Epidermal melanocyte (primary cell): ENCODE results near the gene C1QA.

ENCODE experiments used
- DNase-seq: peaks from one replicate; pipeline ENCODE4 v3.0.0; 2011; ENCODE audit warnings: low spot score; ENCODE audit not compliant: insufficient read length

C1QA gene, protein sequence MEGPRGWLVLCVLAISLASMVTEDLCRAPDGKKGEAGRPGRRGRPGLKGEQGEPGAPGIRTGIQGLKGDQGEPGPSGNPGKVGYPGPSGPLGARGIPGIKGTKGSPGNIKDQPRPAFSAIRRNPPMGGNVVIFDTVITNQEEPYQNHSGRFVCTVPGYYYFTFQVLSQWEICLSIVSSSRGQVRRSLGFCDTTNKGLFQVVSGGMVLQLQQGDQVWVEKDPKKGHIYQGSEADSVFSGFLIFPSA

DNA sequence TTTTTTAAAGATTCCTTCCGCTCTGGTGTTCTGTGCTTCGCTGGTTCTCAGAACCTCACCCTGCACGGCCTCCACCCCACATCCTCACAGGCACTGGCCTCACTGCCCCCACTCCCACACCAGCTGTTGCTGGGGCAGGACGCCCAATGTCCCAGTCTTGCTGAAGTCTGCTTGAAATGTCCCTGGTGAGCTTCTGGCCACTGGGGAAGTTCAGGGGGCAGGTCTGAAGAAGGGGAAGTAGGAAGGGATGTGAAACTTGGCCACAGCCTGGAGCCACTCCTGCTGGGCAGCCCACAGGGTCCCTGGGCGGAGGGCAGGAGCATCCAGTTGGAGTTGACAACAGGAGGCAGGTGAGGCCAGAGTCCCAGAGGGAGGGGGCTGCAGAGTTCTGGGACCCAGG is at the start of gene C1QA:
Gene C1QA (plus strand): TSS at position 276 of the 400 bp plus-strand sequence. CDS start 989 bp downstream, outside the sequence.
- no peak for DNase-seq

DNA sequence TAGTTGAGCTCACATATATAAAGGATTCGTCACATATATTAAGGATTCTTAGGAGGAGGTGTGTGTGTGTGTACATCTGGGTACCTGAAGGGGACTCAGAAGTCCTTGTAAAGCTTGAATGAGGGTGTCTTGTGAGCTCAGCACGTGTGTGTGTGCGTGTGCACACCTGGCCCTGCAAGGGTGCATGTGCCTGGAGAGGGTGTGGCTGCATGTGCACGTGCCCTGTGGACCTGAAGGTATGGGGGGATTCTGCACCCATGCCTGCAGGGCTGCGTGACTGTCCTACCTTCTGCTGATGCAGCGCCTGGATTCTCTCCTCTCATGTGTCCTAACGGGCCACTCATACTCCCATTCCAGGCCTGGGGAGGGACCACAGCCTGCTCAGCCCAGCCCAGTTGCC is 49.2 kb upstream of the C1QA start:
- DNase-seq = no peak

DNA sequence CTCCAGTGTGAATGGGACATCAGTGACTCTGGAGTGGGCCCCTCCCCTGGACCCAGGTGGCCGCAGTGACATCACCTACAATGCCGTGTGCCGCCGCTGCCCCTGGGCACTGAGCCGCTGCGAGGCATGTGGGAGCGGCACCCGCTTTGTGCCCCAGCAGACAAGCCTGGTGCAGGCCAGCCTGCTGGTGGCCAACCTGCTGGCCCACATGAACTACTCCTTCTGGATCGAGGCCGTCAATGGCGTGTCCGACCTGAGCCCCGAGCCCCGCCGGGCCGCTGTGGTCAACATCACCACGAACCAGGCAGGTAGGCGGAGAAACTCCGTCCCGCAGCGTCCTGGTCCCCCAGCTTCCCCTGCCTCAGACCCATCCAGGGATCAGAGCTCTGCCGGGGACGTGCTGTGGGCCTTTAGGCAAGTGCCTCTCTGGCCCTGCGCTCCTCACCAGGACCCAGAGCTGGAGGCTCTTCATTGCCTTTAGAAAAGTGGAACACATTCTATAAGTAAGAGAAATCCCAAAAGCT is 47.5 kb upstream of the C1QA start:
- no peak for DNase-seq

DNA sequence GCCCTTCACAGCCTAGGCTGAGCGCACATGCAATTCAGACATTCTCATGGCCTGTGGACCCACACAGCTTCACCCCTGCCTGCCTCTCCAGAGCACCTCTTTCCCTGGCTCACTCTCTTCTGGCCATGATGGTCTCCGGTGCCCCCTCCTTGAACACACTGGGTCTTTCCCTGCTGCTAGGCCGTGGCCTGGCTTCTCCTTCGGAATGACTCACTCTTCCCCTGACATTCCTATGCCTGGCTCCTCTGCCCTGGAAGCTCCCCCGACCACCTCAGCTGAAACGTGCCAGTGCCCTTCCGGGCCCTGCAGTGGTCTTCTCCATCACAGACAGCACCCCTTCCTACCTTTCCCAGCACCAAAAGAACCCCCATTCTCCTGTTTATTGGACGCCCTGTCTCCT is 44.9 kb upstream of the C1QA start:
- DNase-seq = no peak

DNA sequence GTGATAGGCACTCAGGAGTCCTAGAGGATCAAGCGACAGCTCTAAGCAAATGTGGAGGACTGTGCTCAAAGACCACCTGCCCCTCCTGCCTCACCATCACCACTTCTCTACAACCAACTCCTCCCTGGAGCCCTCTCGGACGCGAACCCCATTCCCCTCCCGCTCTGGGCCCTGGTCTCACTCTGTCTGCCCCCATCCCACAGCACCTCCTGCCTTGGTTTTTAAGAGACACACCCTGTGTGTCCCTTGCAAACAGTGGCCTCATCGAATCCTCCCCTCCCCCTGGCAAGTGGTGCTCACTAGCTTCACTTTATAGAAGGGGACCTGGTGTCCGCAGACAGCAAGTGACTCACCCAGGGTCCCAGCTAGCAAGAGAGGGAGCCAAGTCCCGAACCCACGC is 44.4 kb upstream of the C1QA start:
- no peak for DNase-seq

DNA sequence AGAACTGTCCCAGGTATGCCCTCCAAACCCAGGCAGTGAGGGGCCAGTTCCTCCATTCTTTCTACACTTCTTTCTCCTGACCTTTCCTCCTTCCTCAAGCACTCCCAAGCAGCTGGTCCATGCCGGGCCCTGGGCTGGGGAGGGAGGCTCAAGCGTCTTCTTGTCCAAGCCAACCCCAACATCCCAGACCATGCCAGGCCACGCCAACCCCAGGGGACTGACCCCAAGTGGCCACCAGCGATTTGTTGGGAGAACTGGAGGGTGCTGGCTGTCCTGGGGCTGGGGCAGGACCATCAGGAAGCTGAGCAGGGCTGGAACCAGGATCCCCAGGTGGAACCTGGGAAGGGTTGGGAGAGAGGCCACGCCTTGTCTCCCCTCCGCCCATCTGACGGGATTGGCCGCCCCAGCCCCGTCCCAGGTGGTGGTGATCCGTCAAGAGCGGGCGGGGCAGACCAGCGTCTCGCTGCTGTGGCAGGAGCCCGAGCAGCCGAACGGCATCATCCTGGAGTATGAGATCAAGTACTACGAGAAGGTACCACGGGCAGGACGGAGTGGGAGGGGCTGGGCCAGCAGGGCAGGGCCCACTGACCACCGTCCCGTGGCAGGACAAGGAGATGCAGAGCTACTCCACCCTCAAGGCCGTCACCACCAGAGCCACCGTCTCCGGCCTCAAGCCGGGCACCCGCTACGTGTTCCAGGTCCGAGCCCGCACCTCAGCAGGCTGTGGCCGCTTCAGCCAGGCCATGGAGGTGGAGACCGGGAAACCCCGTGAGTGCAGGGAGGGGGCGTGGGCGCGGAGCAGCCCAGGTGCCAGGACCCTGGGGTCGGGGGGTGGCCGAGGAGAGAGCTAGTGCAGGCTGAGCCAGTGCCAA is 43.3 kb upstream of the C1QA start:
- DNase-seq = no peak

DNA sequence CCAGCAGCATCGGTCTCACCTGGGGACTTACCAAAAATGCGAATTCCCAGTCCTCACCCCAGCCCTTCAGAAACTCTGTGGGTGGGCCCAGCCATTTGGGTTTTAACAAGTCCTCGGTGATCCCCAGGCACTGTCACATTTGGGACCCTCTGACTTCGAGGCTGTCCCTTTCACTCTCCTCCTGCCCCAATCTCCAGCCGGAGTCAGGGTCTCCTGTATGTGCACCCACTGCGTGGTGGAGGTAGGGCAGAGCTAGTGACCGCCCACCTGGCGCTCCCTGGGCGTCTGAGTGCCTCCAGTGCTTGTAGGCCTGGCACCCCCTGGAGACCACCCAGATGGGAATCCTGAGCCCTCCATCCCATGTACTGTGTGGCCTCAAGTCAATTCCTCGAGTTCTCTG is 42.0 kb upstream of the C1QA start:
- DNase-seq = no peak

DNA sequence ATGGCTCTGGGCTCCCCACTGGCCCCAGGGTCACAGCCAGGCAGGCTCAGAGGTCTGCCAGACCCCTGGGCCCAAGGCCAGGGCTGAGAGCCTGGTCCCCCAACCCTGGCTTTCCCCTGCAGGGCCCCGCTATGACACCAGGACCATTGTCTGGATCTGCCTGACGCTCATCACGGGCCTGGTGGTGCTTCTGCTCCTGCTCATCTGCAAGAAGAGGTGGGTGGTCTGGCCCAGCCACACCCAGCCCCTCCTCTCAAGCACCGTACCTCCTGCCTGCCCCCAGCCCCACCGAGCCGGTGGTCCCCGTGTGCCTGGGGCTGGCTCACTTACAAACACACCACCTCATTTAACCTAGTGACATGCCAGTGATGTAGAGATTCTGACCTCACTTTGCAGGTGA is 41.3 kb upstream of the C1QA start:
- no peak for DNase-seq

DNA sequence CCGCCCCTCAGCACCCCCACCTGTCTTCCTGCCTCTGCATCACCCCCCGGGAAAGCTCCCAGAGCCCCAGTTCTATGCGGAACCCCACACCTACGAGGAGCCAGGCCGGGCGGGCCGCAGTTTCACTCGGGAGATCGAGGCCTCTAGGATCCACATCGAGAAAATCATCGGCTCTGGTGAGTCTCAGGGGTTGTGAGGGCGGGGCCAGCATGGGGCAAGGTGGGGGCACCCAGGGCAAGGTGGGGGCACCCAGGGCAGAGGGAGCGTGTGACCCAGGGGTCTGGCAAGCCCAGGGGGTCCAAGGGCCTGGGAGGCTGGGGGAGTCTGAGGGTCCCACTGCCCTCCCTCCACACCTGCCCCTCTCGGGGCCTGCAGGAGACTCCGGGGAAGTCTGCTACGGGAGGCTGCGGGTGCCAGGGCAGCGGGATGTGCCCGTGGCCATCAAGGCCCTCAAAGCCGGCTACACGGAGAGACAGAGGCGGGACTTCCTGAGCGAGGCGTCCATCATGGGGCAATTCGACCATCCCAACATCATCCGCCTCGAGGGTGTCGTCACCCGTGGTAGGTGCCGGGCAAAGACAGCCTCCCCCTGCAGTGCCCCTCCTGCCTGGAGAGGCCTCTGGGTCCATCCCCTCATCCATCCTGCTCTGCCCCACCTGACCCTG is 39.0 kb upstream of the C1QA start:
- no peak for DNase-seq

DNA sequence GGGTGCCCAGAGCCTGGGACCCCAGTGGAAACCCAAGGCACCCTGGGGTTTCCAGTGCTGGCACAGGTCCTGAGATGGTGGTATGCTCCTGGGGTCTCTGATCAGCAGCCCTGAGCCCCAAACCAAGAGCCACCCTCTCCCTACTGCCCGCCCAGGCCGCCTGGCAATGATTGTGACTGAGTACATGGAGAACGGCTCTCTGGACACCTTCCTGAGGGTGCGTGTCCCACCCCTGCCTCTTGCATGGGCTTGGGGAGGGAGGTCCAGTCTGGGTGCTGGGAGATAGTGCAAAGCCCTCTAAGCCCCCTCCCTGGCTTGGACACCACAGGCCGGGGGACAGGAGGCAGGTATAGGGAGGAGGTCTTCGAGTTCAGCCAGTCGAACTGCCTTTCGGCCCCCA is 38.4 kb upstream of the C1QA start:
- no peak for DNase-seq

DNA sequence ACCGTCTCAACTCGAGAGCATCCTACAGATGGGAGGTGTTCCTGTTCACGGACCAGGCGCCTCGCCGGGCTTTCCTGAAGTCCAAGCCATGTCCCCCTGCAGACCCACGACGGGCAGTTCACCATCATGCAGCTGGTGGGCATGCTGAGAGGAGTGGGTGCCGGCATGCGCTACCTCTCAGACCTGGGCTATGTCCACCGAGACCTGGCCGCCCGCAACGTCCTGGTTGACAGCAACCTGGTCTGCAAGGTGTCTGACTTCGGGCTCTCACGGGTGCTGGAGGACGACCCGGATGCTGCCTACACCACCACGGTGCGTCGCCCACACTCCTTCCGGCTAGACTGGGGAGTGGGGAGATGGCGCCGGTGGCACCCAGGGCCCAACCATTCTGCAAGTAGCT is 37.7 kb upstream of the C1QA start:
- no peak for DNase-seq

DNA sequence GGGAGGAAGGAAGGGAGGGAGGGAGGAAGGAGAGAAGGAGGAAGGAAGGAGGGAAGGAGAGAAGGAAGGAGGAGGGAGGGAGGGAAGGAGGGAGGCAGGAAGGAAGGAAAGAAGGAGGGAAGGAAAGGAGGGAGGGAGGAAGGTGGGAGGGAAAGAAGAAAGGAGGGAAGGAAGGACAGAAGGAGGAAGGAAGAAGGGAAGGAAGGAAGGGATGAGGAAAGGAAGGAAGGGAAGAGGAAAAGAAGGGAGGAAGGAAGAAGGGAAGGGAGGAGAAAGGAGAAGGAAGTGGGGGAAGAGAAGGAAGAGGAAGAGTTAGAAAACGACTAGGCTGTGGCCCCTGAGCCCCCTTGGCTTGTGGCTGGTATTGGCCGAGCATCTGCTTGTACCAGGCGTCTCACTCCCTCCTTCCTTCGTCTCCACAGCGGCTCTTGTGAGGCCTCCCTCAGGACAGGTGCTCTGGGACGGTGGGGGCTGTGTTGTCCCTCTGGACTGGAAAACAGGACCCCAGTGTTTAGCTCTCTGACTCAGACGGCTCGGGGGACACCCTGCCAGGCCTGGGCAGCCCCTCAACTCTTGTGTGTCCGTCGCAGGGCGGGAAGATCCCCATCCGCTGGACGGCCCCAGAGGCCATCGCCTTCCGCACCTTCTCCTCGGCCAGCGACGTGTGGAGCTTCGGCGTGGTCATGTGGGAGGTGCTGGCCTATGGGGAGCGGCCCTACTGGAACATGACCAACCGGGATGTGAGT is 36.2 kb upstream of the C1QA start:
- DNase-seq = no peak

DNA sequence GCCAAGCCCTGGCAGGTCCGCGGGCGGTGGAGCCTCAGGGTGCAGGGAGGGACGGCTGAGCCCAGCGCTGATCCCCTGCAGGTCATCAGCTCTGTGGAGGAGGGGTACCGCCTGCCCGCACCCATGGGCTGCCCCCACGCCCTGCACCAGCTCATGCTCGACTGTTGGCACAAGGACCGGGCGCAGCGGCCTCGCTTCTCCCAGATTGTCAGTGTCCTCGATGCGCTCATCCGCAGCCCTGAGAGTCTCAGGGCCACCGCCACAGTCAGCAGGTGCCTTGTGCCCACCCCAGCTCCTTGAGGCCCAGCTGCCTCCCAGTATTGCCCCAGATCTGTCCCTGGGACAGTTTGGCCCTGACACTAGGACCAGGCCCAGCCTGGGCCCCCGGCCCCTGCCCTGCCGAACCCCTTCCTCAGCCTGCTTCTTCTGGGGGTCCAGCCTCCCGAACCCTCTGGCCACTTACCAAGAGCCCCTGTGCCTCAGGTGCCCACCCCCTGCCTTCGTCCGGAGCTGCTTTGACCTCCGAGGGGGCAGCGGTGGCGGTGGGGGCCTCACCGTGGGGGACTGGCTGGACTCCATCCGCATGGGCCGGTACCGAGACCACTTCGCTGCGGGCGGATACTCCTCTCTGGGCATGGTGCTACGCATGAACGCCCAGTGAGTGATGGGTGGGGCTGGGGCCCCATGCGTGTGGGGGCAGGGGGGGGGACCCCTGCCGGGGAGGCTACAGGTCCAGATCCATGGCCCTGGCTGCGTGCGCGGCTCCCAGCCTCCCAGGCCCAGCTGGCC is 35.4 kb upstream of the C1QA start:
- DNase-seq = no peak

DNA sequence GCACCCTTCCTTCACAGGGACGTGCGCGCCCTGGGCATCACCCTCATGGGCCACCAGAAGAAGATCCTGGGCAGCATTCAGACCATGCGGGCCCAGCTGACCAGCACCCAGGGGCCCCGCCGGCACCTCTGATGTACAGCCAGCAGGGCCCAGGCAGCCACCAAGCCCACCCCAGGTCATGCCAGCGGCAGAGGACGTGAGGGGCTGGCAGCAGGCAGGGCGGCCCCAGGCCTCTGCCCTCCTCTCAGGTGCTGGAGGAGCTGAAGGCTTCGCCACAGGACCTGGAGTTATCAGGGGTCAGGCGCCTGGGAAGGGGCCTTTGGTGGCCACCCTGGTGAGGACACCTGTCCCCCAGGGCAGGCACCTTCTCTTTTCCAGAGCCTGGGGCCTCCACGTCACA is 34.8 kb upstream of the C1QA start:
- DNase-seq = no peak

DNA sequence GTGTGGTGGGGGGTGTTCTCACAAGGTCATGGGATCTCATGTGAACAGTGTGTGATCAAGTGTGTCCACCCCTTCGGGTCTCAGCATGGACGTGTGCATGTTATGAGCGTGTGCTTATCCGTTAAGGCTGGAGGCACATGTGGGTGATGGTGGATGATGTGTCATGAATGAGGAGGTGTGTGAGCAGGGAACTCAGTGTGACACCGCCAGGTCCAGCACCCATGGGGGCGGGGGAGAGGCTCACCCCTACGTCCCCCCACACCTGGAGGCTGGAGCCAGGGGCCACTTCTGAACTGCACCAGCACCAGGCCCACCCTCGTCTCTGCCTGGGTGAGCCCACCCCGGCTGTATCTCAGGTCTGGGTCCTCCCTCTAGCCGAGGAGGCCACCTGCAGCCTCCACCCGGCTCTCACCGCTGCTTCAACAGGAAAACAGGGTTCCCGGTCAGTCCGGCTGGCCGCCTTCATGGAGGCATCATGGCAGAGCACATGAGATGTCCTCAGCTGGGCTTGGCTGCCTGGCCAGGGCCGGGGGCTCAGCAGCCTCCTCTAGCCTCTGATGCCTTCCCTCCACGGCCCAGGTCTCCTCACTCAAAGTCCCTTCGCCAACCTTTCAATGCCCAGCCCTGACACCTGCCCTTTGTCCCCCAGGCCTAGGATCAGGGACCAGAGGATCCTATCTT is 34.2 kb upstream of the C1QA start:
- DNase-seq = no peak

DNA sequence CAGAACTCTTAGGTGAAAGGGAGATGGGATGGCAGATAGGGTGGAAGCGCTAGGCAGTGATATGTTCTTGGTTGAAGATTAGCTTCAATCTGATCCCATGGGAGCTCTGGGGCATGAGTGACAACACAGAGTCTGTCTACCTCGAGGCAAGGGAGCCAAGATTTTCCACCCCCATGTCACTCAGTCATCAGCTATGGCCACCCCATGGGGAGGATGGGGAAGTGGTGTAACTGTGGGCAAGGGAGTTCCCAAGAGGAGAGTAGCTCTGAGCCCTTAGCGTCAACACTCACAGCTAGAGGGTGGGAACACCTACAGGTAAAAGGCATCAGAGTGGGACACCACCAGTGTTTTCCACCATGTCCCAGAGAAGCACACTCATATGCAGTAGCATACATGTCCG is 30.3 kb upstream of the C1QA start:
- no peak for DNase-seq

DNA sequence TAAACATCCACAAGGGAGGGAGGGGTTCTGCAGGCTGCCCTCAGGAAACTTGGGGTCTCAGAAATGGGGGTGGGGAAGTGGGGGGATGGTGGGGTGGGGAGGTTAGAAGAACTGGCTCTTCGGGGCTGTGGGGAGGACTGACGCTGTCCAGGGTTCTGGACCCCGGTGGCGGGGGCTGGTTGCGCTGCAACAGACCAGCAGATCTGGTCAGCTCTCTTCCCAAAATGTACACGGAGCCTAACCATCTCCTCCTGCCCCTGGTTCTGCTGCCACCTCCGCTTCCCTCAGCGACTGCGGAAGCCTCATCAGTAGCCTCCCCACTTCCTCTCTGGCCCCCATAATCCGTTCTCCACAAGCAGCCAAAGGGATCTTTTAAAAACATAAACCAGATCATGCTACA is 29.3 kb upstream of the C1QA start:
- no peak for DNase-seq

DNA sequence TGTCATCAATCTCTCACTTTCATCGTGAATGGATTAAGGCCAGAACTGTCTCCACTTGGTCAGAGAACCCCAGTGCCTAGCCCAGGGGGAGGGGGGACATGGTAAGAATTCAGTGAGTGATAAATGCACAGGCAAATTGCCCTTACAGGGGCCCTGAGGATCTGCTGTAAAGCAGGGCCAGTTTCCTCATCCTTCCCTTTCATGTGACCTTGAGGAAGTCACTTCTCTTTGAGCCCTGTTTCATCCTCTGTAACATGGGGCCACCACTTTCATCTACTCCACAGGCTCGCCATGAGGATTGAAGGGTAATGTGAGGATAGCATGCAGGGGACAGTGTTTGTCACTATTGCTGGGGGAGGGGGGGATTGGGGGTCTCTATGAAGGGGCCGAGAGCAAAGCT is 28.1 kb upstream of the C1QA start:
- DNase-seq = no peak

DNA sequence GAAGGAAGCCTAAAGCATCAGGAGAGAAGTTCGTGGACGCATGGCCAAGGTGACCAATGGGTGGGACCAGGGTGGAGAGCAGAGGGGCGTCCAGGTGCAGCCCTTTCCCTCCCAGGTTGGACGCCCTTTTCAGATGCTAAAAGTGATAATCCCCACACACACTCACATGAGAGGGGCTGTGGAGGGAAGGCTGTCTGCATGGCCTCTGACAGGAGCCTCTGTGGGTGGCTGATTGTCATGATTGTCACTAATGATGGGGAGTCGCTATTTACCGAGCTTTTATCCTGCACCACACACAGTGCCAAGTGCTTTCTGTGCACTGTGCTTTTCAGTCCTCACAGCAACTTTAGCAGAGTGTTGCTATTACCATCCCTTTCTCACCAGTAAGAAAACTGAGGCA is 27.1 kb upstream of the C1QA start:
- no peak for DNase-seq

DNA sequence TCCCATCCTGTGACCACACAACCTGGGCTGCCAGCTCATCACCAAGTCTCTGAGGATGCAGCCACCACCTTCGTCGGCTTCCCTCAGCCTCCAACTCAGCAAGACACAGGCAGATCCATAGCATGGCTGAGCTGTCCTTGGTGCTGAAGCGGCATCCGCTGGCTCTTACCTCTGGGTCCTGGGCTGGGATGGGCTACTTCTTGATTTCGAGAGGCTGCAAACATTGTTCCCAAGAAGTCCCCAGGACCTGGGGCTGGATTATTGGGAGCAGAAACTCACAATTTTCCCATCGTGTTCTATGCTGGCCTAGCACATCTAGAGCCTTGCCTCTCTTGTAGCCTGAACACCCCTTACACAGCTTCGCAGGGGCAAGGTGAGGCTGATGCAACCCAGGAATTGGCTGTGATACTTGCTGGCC is 24.9 kb upstream of the C1QA start:
- DNase-seq = peak; percentile 32
